A549 (cell line): ENCODE measurements around the gene BOLA3. TPM values are rescaled to one million over a fixed set of nuclear protein-coding genes. Genes with fewer than 3 reads are reported as not detected.

ENCODE experiments used
- ATAC-seq, 2 experiments: fragments of 200-7000 bp in 1 of 2; fragments of >200 bp in 1 of 2; cut with Nextera tagmentation in 1 of 2; cut with Tn5 transposase in 1 of 2; 3 replicates each; pipeline versions ENCODE4 v1.8.0 to v1.9.1; 2018 to 2020; ENCODE audit warnings: mild to moderate bottlenecking in 1 of 2, moderate library complexity in 1 of 2
- CTCF ChIA-PET: fragments of 300-600 bp; sonication (Branson Sonifier 250); formaldehyde crosslinking; extraction: SDS; loops from one replicate; lab custom pipeline; 2021; ENCODE audit warnings: antibody characterized with exemption, inconsistent platforms; lab: Yijun Ruan, JAX
- POLR2A ChIA-PET: fragments of 350-600 bp; formaldehyde crosslinking; extraction: SDS; loops from one replicate; lab custom pipeline; 2021; ENCODE audit warnings: antibody characterized with exemption, inconsistent platforms; lab: Yijun Ruan, JAX
- DNase-seq, 2 experiments: peaks; one replicate each; pipeline versions ENCODE4 v3.0.0 to v3.0.0-alpha.2; 2011 to 2016; ENCODE audit warnings: low read depth in 1 of 2, low spot score in 1 of 2
- FAIRE-seq: peaks from 2 replicates; lab custom pipeline; 2011; peaks lifted over from hg19 to GRCh38; lab: Jason Lieb, UNC
- H3K27ac ChIP-seq, 2 experiments: fragments of >200 bp; sonication (Bioruptor Twin); formaldehyde crosslinking; 3 replicates each; pipeline ENCODE4 v1.5.1; 2016 to 2017
- H3K4me1 ChIP-seq: fragments of >200 bp; sonication (Bioruptor Twin); formaldehyde crosslinking; 3 replicates; pipeline ENCODE4 v1.6.1; 2016
- H3K4me2 ChIP-seq: fragments of >200 bp; sonication (Bioruptor Twin); formaldehyde crosslinking; 3 replicates; pipeline ENCODE4 v1.6.1; 2016
- H3K4me3 ChIP-seq: fragments of >200 bp; sonication (Bioruptor Twin); formaldehyde crosslinking; 3 replicates; pipeline ENCODE4 v1.5.1; 2016
- H3K9me3 ChIP-seq: fragments of >200 bp; sonication (Bioruptor Twin); formaldehyde crosslinking; 3 replicates; pipeline ENCODE4 v1.6.1; 2016
- ATOH8 ChIP-seq: fragments of 250-450 bp; sonication (Bioruptor Pico); IDR thresholded peaks from 2 replicates; pipeline ENCODE4 v1.5.0; 2020; ENCODE audit warnings: low read depth, mild to moderate bottlenecking, moderate library complexity
- BCL3 ChIP-seq: fragments of >200 bp; sonication (Bioruptor Twin); formaldehyde crosslinking; IDR thresholded peaks from 3 replicates; pipeline ENCODE4 v1.6.1; 2016
- BHLHE40 ChIP-seq: IDR thresholded peaks from 2 replicates; pipeline ENCODE4 v1.6.1; 2012; ENCODE audit warnings: low read depth, low read length, inconsistent platforms
- CEBPB ChIP-seq, 2 experiments: fragments of >200 bp in 1 of 2; sonication (Bioruptor Twin) in 1 of 2; formaldehyde crosslinking in 1 of 2; IDR thresholded peaks; 2 replicates each; pipeline ENCODE4 v1.6.1; 2012 to 2016
- CHD4 ChIP-seq: fragments of 200-600 bp; sonication (generic); IDR thresholded peaks from 2 replicates; pipeline ENCODE4 v1.6.1; 2016; ENCODE audit warnings: antibody characterized with exemption, mild to moderate bottlenecking, borderline replicate concordance
- EHF ChIP-seq: fragments of 250-450 bp; sonication (Bioruptor Pico); IDR thresholded peaks from 2 replicates; pipeline ENCODE4 v1.5.0; 2020; ENCODE audit warnings: mild to moderate bottlenecking
- EHMT2 ChIP-seq: fragments of 200-600 bp; sonication (generic); IDR thresholded peaks from 2 replicates; pipeline ENCODE4 v1.6.1; 2016; ENCODE audit warnings: antibody characterized with exemption, low read depth, mild to moderate bottlenecking, moderate library complexity
- ELK1 ChIP-seq: fragments of 150-350 bp; IDR thresholded peaks from 2 replicates; pipeline ENCODE4 v1.6.1; 2014; ENCODE audit warnings: low read depth, mild to moderate bottlenecking, low read length
- EP300 ChIP-seq, 2 experiments: fragments of >200 bp; sonication (Bioruptor Twin); formaldehyde crosslinking; IDR thresholded peaks; 2 replicates in 1 of 2; 3 replicates in 1 of 2; pipeline ENCODE4 v1.6.1; 2016 to 2017
- HDAC2 ChIP-seq: fragments of 200-600 bp; sonication (generic); IDR thresholded peaks from 2 replicates; pipeline ENCODE4 v1.6.1; 2016
- HMGXB4 ChIP-seq: fragments of 250-450 bp; sonication (Bioruptor Pico); IDR thresholded peaks from 2 replicates; pipeline ENCODE4 v1.5.0; 2021; ENCODE audit warnings: mild to moderate bottlenecking, moderate library complexity, borderline replicate concordance
- HOXA7 ChIP-seq: fragments of 250-450 bp; sonication (Bioruptor Pico); IDR thresholded peaks from 2 replicates; pipeline ENCODE4 v1.5.0; 2020; ENCODE audit warnings: mild to moderate bottlenecking, moderate library complexity
- JUNB ChIP-seq: fragments of >200 bp; sonication (Bioruptor Twin); formaldehyde crosslinking; IDR thresholded peaks from 2 replicates; pipeline ENCODE4 v1.6.1; 2016
- MAFK ChIP-seq: fragments of 450-650 bp; IDR thresholded peaks from 2 replicates; pipeline ENCODE4 v1.6.1; 2014; ENCODE audit not compliant: partially characterized antibody
- MAX ChIP-seq: IDR thresholded peaks from 2 replicates; pipeline ENCODE4 v1.6.1; 2012
- NFE2L2 ChIP-seq: fragments of 150-350 bp; conservative IDR thresholded peaks from 2 replicates; pipeline ENCODE4 v1.6.1; 2014; ENCODE audit warnings: low read length
- NPAS2 ChIP-seq: fragments of 250-450 bp; sonication (Bioruptor Pico); IDR thresholded peaks from 2 replicates; pipeline ENCODE4 v1.8.0; 2022; ENCODE audit warnings: mild to moderate bottlenecking, moderate library complexity, borderline replicate concordance
- SREBF2 ChIP-seq: fragments of 450-650 bp; IDR thresholded peaks from 2 replicates; pipeline ENCODE4 v1.6.1; 2014; ENCODE audit warnings: mild to moderate bottlenecking, moderate library complexity
- ZFP36 ChIP-seq: fragments of 450-650 bp; IDR thresholded peaks from 2 replicates; pipeline ENCODE4 v1.6.1; 2014; ENCODE audit warnings: borderline replicate concordance; ENCODE audit not compliant: partially characterized antibody
- WGBS: methylation state at CpG from one replicate; pipeline ENCODE4 v1.1.6; 2017; ENCODE audit errors: missing lambda C conversion rate; 5-methylcytosine and 5-hydroxymethylcytosine counted together
- polyA plus RNA-seq, 4 experiments: library from polyadenylated mRNA; depleted of rRNA in 3 of 4; stranded (reverse); fragments of >200 nt; fragmentation: RNase III in 1 of 4; extraction: RNeasy Plus Mini Kit Qiagen cat#74134 plus additional on column Dnase treatment in 1 of 4; gene quantifications; 2 replicates in 3 of 4; 3 replicates in 1 of 4; pipeline ENCODE4 v1.2.3, GENCODE V29; 2011 to 2017
- TF ChIP-seq, protein P1 (sequence below): fragments of >200 bp; sonication (Bioruptor Twin); formaldehyde crosslinking; IDR thresholded peaks from 2 replicates; pipeline ENCODE4 v1.6.1; 2016
- TF ChIP-seq, protein P2 (sequence below): IDR thresholded peaks from 2 replicates; pipeline ENCODE4 v1.6.1; 2012

Gene BOLA3
- polyA plus RNA-seq, 2 of the 4 experiments (the other 2 are of a cell fraction), result 136 to 139 TPM

DNA sequence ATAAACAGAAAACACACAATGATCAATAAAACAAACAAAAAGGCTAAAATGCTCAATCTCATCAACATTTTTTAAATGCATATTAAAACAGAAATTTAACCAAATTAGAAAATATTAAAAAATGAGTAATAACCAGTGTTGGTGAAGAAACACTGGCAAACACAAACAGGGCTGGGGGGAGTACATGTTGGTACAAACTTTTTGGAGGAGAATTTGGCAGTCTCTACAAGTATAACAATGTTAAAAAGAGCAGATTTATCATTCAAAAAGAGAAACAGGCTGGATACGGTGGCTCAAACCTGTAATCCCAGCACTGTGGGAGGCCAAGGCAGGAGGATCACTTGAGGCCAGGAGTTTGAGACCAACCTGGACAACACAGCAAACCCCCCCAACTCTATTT lies 17.0 kb upstream of the BOLA3 start:
- DNase-seq, result no peak
- Histone ChIP-seq H3K4me1 (no peaks in the 10 kb centered on the region), H3K4me3 (no peak overlapping the region), H3K27ac (no peak overlapping the region), H3K9me3 (peaks cover 2% of the 10 kb centered on the region; the same call in 1 of the 3 replicates), H3K4me2 (no peak overlapping the region)
- CTCF ChIA-PET, result interaction anchor here (1.0 to 12.4 kb wide), 2 partner anchors 15 to 340 kb away, joined by 3 to 100 read pairs; partner anchors contain the start of gene BOLA3
- ATAC-seq, result no peak
- no peak for FAIRE-seq
- 93% methylated on average over 1 of the region's 1 CpG for WGBS
- POLR2A ChIA-PET, result no interaction called here
- TF ChIP-seq CHD4, result no peak
- TF ChIP-seq, protein P1, sequence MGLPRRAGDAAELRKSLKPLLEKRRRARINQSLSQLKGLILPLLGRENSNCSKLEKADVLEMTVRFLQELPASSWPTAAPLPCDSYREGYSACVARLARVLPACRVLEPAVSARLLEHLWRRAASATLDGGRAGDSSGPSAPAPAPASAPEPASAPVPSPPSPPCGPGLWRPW, result no peak
- TF ChIP-seq BCL3, result no peak
- no peak for TF ChIP-seq NFE2L2
- no peak for TF ChIP-seq CEBPB (IDR thresholded peaks at IDR 0.05)

- Histone ChIP-seq H3K4me3 (no peak overlapping the region), H3K4me1 (no peaks in the 10 kb centered on the region), H3K9me3 (peaks cover 2% of the 10 kb centered on the region; the same call in 1 of the 3 replicates), H3K4me2 (no peak overlapping the region), H3K27ac (no peak overlapping the region)
- ChIA-PET CTCF (interaction anchor here (1.3 to 12.4 kb wide), 2 partner anchors 8 to 13 kb away, joined by 3 to 100 read pairs; partner anchors contain the start of gene BOLA3), POLR2A (no interaction called here)
- TF ChIP-seq HOXA7 (CRISPR knock-in tag), result no peak
- no peak for TF ChIP-seq MAX
- TF ChIP-seq CEBPB (IDR thresholded peaks at IDR 0.05), result no peak
- no peak for TF ChIP-seq HDAC2
- TF ChIP-seq NPAS2 (CRISPR knock-in tag), result no peak
- TF ChIP-seq ZFP36, result no peak
- no peak for TF ChIP-seq ATOH8 (CRISPR knock-in tag)
- no peak for TF ChIP-seq SREBF2
- no peak for TF ChIP-seq EHMT2
- TF ChIP-seq, protein P2, sequence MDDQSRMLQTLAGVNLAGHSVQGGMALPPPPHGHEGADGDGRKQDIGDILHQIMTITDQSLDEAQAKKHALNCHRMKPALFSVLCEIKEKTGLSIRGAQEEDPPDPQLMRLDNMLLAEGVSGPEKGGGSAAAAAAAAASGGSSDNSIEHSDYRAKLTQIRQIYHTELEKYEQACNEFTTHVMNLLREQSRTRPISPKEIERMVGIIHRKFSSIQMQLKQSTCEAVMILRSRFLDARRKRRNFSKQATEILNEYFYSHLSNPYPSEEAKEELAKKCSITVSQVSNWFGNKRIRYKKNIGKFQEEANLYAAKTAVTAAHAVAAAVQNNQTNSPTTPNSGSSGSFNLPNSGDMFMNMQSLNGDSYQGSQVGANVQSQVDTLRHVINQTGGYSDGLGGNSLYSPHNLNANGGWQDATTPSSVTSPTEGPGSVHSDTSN, result no peak
- TF ChIP-seq HMGXB4 (CRISPR knock-in tag), result no peak
- TF ChIP-seq CHD4, result no peak
- no peak for TF ChIP-seq ELK1
- no peak for TF ChIP-seq EP300 (IDR thresholded peaks at IDR 0.05)
- no peak for TF ChIP-seq EHF (CRISPR knock-in tag)
- TF ChIP-seq BHLHE40, result no peak
- no peak for TF ChIP-seq MAFK
- no peak for TF ChIP-seq JUNB
- no peak for TF ChIP-seq BCL3
- 94% methylated on average over 6 of the region's 6 CpGs for WGBS
- no peak for DNase-seq
- FAIRE-seq, result no peak
- ATAC-seq, result no peak
These were observed 15.2 kb upstream of the BOLA3 start for GRCh38 chr2:74162951-74163350.
